Cardiac fibroblast (primary cell): ENCODE results near the gene SLC27A1.

ENCODE experiments used
- DNase-seq, 2 donors: peaks; one replicate each; pipeline versions ENCODE4 v3.0.0 to v3.0.0-alpha.2; 2010; ENCODE audit warnings: low read depth in 2 of 2
- H3K4me3 ChIP-seq, 2 donors: replicated peaks in 1 of 2; 1 replicate in 1 of 2; 2 replicates in 1 of 2; pipeline ENCODE4 v1.5.1; 2011; ENCODE audit warnings: low read depth in 2 of 2, low read length in 2 of 2, mild to moderate bottlenecking in 2 of 2, moderate library complexity in 1 of 2
- TF ChIP-seq, protein P1 (sequence below): IDR thresholded peaks from one replicate; pipeline ENCODE4 v1.5.1; 2011; ENCODE audit warnings: low read depth, mild to moderate bottlenecking, low read length, inconsistent platforms

The SLC27A1 gene

DNA sequence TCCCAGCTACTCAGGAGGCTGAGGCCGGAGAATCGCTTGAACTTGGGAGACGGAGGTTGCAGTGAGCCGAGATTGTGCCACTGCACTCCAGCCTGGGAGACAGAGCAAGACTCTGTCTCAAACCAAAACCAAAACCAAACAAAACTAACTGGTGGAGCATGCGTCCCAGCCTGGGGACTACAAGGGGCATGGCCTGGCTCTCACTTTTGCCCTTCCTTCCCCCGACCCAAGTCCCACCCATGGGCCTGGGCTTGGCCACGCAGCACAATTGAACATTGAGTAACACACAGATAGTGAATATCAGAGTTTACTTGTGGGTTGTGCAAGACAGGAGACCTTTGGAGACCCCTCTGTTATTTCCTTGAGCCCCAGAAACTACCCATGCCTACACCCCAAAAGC, 35.1 kb upstream of the SLC27A1 start:
- TF ChIP-seq, protein P1, sequence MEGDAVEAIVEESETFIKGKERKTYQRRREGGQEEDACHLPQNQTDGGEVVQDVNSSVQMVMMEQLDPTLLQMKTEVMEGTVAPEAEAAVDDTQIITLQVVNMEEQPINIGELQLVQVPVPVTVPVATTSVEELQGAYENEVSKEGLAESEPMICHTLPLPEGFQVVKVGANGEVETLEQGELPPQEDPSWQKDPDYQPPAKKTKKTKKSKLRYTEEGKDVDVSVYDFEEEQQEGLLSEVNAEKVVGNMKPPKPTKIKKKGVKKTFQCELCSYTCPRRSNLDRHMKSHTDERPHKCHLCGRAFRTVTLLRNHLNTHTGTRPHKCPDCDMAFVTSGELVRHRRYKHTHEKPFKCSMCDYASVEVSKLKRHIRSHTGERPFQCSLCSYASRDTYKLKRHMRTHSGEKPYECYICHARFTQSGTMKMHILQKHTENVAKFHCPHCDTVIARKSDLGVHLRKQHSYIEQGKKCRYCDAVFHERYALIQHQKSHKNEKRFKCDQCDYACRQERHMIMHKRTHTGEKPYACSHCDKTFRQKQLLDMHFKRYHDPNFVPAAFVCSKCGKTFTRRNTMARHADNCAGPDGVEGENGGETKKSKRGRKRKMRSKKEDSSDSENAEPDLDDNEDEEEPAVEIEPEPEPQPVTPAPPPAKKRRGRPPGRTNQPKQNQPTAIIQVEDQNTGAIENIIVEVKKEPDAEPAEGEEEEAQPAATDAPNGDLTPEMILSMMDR = no peak
- no peak overlapping the region for H3K4me3 ChIP-seq
- no peak for DNase-seq

DNA sequence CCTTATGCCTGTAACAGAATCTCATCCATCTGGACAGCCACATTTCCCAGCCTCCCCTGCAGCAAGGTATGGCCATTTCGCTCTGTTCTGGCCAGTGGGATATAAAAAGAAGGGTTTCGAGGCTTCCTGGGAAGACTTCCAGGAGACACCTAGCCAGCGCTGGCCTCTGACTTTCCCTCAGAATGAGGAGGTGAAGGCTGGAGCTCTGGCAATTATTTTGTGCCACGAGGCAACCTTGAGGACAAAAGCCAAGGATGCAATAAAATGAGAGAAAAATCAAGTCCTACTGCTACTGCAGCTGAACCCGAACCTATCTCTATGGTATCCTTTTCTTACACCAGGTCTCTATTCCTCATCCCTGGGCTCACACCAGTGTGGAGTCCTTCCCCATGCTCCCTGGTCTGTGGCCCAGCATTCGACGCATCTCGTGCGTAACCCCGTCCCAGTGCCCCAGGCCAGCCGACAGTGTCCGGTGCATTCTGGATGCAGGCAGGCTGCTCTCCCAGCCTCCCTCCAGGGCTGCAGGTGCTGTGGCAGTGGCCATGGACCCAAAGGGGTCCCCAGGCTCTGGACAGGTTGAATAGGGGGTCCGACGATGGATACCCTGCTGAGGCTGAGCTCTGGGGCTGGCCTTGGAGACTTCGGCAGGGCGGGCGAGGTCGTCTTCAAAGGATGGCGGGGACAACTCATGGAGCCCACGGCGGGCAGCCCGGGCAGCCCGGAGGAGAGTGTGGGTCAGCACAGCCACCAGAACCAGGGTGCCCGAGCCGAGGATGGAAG, 34.0 kb upstream of the SLC27A1 start:
- no peak for DNase-seq
- TF ChIP-seq, protein P1 = no peak
- H3K4me3 ChIP-seq = no peak overlapping the region

DNA sequence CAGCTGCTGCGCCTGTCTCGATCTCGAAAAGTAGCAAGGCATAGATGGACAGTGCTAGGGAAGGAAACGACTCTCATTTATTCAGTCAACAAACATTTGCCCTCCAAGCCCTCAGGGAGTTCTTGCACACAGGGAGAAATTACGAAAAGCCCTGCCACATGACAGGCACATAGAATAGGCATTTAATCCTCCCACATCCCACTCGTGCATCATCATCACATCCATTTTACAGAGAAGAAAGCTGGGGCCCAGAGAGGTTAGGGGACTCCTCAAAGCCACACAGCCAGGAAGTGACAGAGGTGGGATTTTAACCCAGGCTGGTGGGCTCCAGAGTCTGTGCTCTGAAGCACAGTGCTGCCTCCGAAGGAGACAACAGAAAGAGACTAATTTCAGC, 33.5 kb upstream of the SLC27A1 start:
- DNase-seq = no peak
- TF ChIP-seq, protein P1 = no peak
- H3K4me3 ChIP-seq = no peak overlapping the region

DNA sequence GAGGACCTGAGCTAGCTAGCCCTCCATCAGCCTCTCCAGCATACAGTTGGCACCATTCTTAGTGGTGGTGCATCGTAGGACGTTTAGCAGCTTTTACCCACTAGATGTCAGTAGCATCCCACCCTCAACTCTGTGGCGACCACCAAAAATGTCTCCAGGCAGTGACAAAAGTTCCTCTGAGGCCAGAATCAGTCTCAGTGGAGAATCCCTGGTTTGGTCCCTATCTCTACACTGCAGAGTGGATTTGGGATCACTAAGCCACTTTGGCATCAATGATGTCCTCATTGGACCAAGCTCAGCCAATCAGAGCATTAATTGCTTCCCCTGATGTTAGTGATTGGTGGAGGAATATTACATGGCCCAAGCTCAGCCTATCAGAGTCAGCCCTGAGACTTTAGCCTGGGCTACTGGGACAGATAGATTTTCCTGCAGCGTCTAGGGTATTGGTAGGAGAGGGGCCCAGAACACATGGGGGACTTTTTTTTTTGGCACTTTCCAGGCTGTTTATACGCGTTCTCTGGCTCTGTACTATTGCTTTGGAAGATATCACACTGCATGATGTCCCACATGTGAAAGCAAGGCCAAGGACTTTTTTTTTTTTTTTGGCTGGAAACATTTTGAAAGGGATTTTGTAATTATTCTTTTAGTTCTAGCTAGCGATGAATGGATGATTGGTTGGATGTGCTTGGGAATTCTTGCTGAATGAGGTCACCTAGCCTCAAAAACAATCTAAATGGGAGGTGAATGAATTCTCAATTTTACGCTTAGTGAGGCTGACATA, 28.9 kb upstream of the SLC27A1 start:
- H3K4me3 ChIP-seq = no peak overlapping the region
- peak; percentile 47 to 56 for DNase-seq
- TF ChIP-seq, protein P1 = peak; percentile 58

DNA sequence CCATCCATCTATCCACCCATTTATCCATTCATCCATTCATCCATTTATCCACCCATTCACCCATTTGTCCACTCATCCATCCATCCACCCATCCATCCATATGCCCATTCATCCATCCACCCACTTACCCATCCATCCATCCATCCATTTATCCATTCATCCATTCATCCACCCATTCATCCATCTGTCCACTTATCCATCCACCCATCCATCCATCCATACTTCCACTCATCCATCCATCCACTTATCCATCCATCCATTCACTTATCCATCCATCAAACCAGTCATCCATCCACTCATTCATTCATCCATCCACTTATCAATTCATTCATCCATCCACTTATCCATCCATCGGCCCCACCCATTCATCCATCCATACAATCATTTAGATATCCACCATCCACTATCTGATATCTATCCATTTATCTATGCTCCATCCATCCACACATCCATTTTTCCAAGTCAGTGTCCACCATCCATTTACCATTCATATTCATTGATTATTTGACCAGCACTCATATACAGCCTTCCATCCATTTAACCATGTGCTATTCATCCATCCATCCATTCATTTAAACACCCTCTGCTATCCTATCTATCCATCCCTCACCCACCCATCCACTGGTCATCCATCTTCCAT, 24.7 kb upstream of the SLC27A1 start:
- TF ChIP-seq, protein P1 = no peak
- DNase-seq = no peak

DNA sequence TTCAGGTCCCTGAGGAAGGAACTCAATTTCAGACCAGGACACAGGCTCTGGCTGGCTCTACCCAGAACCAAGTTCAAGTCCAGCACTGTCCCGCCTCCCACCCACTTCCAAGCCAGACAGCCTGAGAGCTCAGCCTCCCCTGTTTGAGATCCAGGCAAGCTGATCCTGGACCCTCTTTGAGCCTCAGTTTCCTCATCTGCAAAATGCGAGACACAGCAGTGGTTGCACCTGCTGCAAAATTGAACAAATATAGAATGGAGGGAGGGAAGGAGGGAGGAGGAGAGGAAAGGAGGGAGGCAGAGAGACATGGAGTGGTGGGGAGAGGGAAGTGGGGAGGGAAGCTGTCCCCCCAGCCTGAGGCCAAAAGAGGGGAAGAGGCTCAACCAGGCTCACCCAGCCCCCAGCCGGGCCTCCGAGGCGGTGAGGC, 22.6 kb upstream of the SLC27A1 start:
- DNase-seq = no peak
- TF ChIP-seq, protein P1 = no peak
- peak overlapping the region in 1 of 2 donors; percentile 14 for H3K4me3 ChIP-seq

More for the DNA sequence above, 24.7 kb upstream of the SLC27A1 start:
- no peak overlapping the region for H3K4me3 ChIP-seq
